SK-N-MC (cell line): Measurements from ENCODE around the gene CRIM1.

Experiments used
- DNase-seq: peaks from one replicate; pipeline ENCODE4 v3.0.0-alpha.2; 2011; ENCODE audit warnings: low read depth, low spot score
- H3K27ac ChIP-seq: fragments of 200-600 bp; sonication (generic); 2 replicates; pipeline ENCODE4 v1.5.1; 2016; ENCODE audit warnings: mixed run types
- H3K36me3 ChIP-seq: fragments of 200-600 bp; sonication (generic); 2 replicates; pipeline ENCODE4 v1.6.1; 2017; ENCODE audit warnings: antibody characterized with exemption, low read length, mixed read lengths; ENCODE audit not compliant: insufficient read depth
- H3K4me3 ChIP-seq: fragments of 200-600 bp; sonication (generic); 2 replicates; pipeline ENCODE4 v1.5.1; 2016
- H3K9ac ChIP-seq: fragments of 200-600 bp; sonication (generic); 2 replicates; pipeline ENCODE4 v1.8.0; 2017; ENCODE audit warnings: mixed run types, mixed read lengths; ENCODE audit not compliant: insufficient read length
- H3K9me3 ChIP-seq: fragments of 200-600 bp; sonication (generic); 2 replicates; pipeline ENCODE4 v1.6.1; 2017; ENCODE audit warnings: low read depth, mild to moderate bottlenecking, antibody characterized with exemption, low read length, moderate library complexity, mixed read lengths
- EZH2 ChIP-seq: fragments of 200-600 bp; sonication (generic); IDR thresholded peaks from one replicate; pipeline ENCODE4 v1.6.1; 2017; ENCODE audit warnings: antibody characterized with exemption
- FOXP2 ChIP-seq: optimal IDR thresholded peaks from 2 replicates; pipeline ENCODE3; 2011; ENCODE audit warnings: mild to moderate bottlenecking, moderate library complexity; ENCODE audit not compliant: insufficient read depth; ENCODE audit errors: extremely low read length, control extremely low read depth
- POLR2AphosphoS5 ChIP-seq: IDR thresholded peaks from 2 replicates; pipeline ENCODE4 v1.6.1; 2012; ENCODE audit warnings: mild to moderate bottlenecking, low read depth, low read length, borderline replicate concordance

CRIM1 gene

GRCh38 chr2:36586672-36587071 lies 231.1 kb downstream of the CRIM1 start:
- H3K27ac ChIP-seq: no peak overlapping the region
- no peak for DNase-seq
- no peak overlapping the region for H3K9ac ChIP-seq
- TF ChIP-seq FOXP2: no peak
- TF ChIP-seq POLR2AphosphoS5: no peak
- TF ChIP-seq EZH2: no peak
- H3K36me3 ChIP-seq: peaks cover 55% of the 10 kb centered on the region
- no peaks in the 10 kb centered on the region for H3K9me3 ChIP-seq
- no peak overlapping the region for H3K4me3 ChIP-seq

- Histone ChIP-seq H3K9ac (no peak overlapping the region), H3K9me3 (no peaks in the 10 kb centered on the region), H3K4me3 (no peak overlapping the region), H3K36me3 (peaks cover 52% of the 10 kb centered on the region), H3K27ac (no peak overlapping the region)
- TF ChIP-seq POLR2AphosphoS5: no peak
- no peak for DNase-seq
Measured at GRCh38 chr2:36587101-36587500, 231.5 kb downstream of the CRIM1 start.

- Histone ChIP-seq H3K9ac (no peak overlapping the region), H3K9me3 (no peaks in the 10 kb centered on the region), H3K36me3 (peaks cover 48% of the 10 kb centered on the region), H3K4me3 (no peak overlapping the region), H3K27ac (no peak overlapping the region)
- DNase-seq: no peak
- TF ChIP-seq EZH2: no peak
Measured at GRCh38 chr2:36587556-36587955, 232.0 kb downstream of the CRIM1 start.

- no peak overlapping the region for H3K4me3 ChIP-seq
- peaks cover 33% of the 10 kb centered on the region for H3K36me3 ChIP-seq
- no peaks in the 10 kb centered on the region for H3K9me3 ChIP-seq
- TF ChIP-seq EZH2: no peak
- TF ChIP-seq FOXP2: no peak
- TF ChIP-seq POLR2AphosphoS5: no peak
- DNase-seq: no peak
- H3K27ac ChIP-seq: no peak overlapping the region
- H3K9ac ChIP-seq: no peak overlapping the region
Measured at GRCh38 chr2:36589230-36589630, 233.7 kb downstream of the CRIM1 start.

GRCh38 chr2:36594849-36595248 lies 239.3 kb downstream of the CRIM1 start:
- Histone ChIP-seq H3K36me3 (peaks cover 23% of the 10 kb centered on the region), H3K9me3 (no peaks in the 10 kb centered on the region), H3K9ac (no peak overlapping the region), H3K27ac (no peak overlapping the region), H3K4me3 (no peak overlapping the region)
- DNase-seq: no peak
- TF ChIP-seq FOXP2: no peak

- Histone ChIP-seq H3K27ac (no peak overlapping the region), H3K9ac (no peak overlapping the region), H3K9me3 (no peaks in the 10 kb centered on the region), H3K36me3 (peaks cover 15% of the 10 kb centered on the region), H3K4me3 (peak overlapping the region; percentile 98)
- TF ChIP-seq FOXP2: no peak
- TF ChIP-seq POLR2AphosphoS5: no peak
- TF ChIP-seq EZH2: no peak
- DNase-seq: no peak
Measured at GRCh38 chr2:36596397-36596796, 240.8 kb downstream of the CRIM1 start.

GRCh38 chr2:36597003-36597531 lies 241.5 kb downstream of the CRIM1 start:
- peak overlapping the region; percentile 98 for H3K4me3 ChIP-seq
- H3K9me3 ChIP-seq: no peaks in the 10 kb centered on the region
- TF ChIP-seq FOXP2 (no peak), POLR2AphosphoS5 (no peak), EZH2 (no peak)
- H3K36me3 ChIP-seq: peaks cover 15% of the 10 kb centered on the region
- H3K27ac ChIP-seq: no peak overlapping the region
- DNase-seq: no peak
- peak overlapping the region; percentile 83 for H3K9ac ChIP-seq

- no peak within 1 kb of the TSS for H3K27ac ChIP-seq
Measured at GRCh38 chr2:36597532-36598377, 242.2 kb downstream of the CRIM1 start, which contains the start of gene FEZ2. Gene FEZ2 (minus strand): TSS chr2:36598168. CDS start chr2:36598142, 26 bp downstream.

More at GRCh38 chr2:36597532-36598377, 242.2 kb downstream of the CRIM1 start, which contains the start of gene FEZ2:
- DNase-seq: no peak
- TF ChIP-seq EZH2 (no peak), FOXP2 (no peak), POLR2AphosphoS5 (peak; percentile 43; the same call in 1 of the 2 replicates)
- Histone ChIP-seq H3K36me3 (peaks cover 15% of the 10 kb centered on the region), H3K4me3 (peak within 1 kb of the TSS; percentile 98), H3K9ac (peak within 1 kb of the TSS; percentile 83), H3K9me3 (no peaks in the 10 kb centered on the region)
